ENCODE results near the gene C16orf82. TPM values are rescaled to one million over a fixed set of nuclear protein-coding genes. Genes with fewer than 3 reads are reported as not detected.

C16orf82 gene
- not detected in 5 replicates for total RNA-seq (2022; extraction: Qiagen RNA extraction)

DNA sequence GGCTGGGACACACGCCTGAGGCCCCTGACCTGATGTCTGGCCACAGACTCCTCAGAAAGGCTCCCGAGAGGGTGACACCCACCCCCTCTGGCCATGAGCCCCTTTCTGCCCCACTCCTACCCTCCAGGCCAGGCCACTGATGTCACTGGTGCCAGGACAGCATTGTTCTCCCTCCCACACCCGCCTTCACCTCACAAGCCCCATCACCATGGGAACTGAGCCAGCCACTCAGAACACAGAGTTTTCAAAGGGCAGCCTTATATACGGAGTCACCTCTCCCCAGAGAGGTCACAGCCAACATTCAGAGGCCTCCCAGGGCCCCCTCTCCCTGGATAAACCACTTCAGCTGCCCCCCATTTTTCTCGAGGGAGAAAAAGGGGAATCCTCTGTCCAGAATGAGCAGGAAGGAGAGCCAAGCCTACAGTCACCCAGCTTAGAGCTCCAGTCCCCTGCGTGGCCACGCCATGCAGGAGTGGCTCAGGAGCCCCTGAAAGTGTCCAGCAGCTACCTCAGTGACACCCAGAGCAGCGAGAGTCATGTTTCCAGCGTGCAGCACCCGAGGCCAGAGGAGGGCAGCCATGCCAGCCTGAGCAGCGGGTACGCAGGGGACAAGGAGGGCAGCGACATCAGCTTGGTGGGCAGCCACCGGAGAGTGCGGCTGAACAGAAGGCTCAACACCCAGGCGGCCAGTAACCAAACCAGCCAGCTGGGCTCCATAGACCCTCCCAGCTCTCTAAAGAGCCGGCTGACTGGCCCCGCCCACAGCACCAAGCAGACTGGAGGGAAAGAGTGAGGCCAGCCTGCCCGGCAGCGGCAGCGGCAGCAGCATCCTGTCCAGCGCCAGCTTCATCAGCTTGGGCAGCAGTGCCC, at the start of gene C16orf82:
TSS of gene C16orf82 (plus strand) at position 260 of the 870 bp plus-strand sequence.

Other genes with a start within 250 kb of the C16orf82 start
- gene KDM8, start 136.6 kb downstream of the C16orf82 start, total RNA-seq (2022; extraction: Qiagen RNA extraction): 2.2 to 3.0 TPM (median 2.8 TPM) in 5 replicates
- 57.0 to 58.8 TPM (median 57.5 TPM) in 5 replicates for gene NSMCE1, start 201.8 kb downstream of the C16orf82 start, total RNA-seq (2022; extraction: Qiagen RNA extraction)
- 28.3 to 34.4 TPM (median 33.1 TPM) in 5 replicates for gene IL4R, start 247.0 kb downstream of the C16orf82 start, total RNA-seq (2022; extraction: Qiagen RNA extraction)

All from A549 treated with Hydrocortisone at 1 μM for 4 hours (cell line).